Cardiac muscle cell (in vitro differentiated cells and primary cell): ENCODE measurements around the gene PLA2G15. TPM values are rescaled to one million over a fixed set of nuclear protein-coding genes. Genes with fewer than 3 reads are reported as not detected.
A peak's percentile ranks its signal among the peaks of the same experiment; 100 is the strongest.

ENCODE experiments used
- DNase-seq, 2 donors: peaks; one replicate each; pipeline versions ENCODE4 v3.0.0 to v3.0.0-alpha.2; 2010 to 2017; ENCODE audit warnings: low read depth in 1 of 2, low spot score in 1 of 2
- H3K27ac ChIP-seq: fragments of 200-600 bp; sonication (generic); 2 replicates; pipeline ENCODE4 v1.5.1; 2016
- H3K27me3 ChIP-seq: fragments of 200-600 bp; sonication (generic); 2 replicates; pipeline ENCODE4 v1.6.0; 2016; ENCODE audit warnings: control low read depth
- H3K36me3 ChIP-seq: fragments of 200-600 bp; sonication (generic); 2 replicates; pipeline ENCODE4 v1.5.1; 2016; ENCODE audit warnings: control low read depth
- H3K4me1 ChIP-seq: fragments of 200-600 bp; sonication (generic); 2 replicates; pipeline ENCODE4 v1.8.1; 2017; ENCODE audit warnings: low read depth, mild to moderate bottlenecking, mixed run types
- H3K4me3 ChIP-seq: fragments of 200-600 bp; sonication (generic); 2 replicates; pipeline ENCODE4 v1.5.1; 2016; ENCODE audit warnings: mild to moderate bottlenecking
- H3K9me3 ChIP-seq: fragments of 200-600 bp; sonication (generic); 2 replicates; pipeline ENCODE4 v1.5.1; 2017; ENCODE audit warnings: low read depth, mild to moderate bottlenecking, control low read depth
- polyA plus RNA-seq: library from polyadenylated mRNA; unstranded; fragments of >200 nt; fragmentation: Nextera tagmentation; extraction: Ambion mirVana; gene quantifications from 2 replicates; pipeline ENCODE4 v1.2.1, GENCODE V29; 2016
- total RNA-seq: library from RNA; depleted of rRNA; stranded (reverse); fragments of >200 nt; gene quantifications from 2 replicates; pipeline ENCODE4 v1.2.3, GENCODE V29; 2016
- TF ChIP-seq, protein P1 (sequence below): IDR thresholded peaks from 2 replicates; pipeline ENCODE4 v1.5.1; 2012; ENCODE audit warnings: low read depth, mild to moderate bottlenecking, low read length

PLA2G15 gene
- total and polyA plus RNA-seq, 2 experiments from 2014 or later, result 17.5 to 18.0 TPM

DNA sequence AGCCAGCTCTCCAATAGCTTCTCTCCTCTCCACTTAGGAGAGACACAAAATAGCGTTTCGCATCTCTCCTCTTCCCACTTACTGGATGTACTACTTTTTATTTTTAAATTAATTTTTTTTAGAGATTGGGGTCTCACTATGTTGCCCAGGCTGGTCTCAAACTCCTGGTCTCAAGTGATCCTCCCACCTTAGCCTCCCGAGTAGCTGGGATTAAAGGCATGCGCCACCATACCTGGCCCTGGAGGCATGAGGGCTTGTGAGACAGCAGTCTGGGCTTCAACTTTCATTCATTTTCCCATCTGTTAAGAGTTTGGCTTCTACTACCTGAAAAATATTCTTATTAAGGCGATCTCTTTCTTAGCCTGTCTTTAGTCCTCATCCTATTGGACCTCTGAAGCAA is 47.3 kb downstream of the PLA2G15 start:
- Histone ChIP-seq H3K9me3 (no peaks in the 10 kb centered on the region), H3K27ac (no peak overlapping the region), H3K36me3 (peaks cover 8% of the 10 kb centered on the region), H3K4me3 (no peak overlapping the region), H3K27me3 (no peaks in the 10 kb centered on the region), H3K4me1 (no peaks in the 10 kb centered on the region)
- TF ChIP-seq, protein P1, sequence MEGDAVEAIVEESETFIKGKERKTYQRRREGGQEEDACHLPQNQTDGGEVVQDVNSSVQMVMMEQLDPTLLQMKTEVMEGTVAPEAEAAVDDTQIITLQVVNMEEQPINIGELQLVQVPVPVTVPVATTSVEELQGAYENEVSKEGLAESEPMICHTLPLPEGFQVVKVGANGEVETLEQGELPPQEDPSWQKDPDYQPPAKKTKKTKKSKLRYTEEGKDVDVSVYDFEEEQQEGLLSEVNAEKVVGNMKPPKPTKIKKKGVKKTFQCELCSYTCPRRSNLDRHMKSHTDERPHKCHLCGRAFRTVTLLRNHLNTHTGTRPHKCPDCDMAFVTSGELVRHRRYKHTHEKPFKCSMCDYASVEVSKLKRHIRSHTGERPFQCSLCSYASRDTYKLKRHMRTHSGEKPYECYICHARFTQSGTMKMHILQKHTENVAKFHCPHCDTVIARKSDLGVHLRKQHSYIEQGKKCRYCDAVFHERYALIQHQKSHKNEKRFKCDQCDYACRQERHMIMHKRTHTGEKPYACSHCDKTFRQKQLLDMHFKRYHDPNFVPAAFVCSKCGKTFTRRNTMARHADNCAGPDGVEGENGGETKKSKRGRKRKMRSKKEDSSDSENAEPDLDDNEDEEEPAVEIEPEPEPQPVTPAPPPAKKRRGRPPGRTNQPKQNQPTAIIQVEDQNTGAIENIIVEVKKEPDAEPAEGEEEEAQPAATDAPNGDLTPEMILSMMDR, result no peak
- DNase-seq, result no peak

DNA sequence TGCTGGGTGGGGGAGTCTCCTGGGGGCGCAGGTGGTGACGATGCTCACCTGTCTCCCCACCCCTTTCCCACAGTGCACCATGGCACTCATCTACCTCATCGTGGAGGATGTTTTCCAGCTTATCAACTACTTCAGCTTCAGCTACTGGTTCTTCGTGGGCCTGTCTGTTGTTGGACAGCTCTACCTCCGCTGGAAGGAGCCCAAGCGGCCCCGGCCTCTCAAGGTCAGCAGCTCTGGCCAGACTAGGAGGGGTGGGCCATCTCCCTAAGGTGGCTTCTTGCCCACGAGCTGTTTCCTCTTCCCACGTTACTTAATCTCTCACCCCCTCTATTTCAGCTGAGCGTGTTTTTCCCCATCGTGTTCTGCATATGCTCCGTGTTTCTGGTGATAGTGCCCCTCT is 51.1 kb downstream of the PLA2G15 start:
- TF ChIP-seq, protein P1, result no peak
- DNase-seq, result no peak
- H3K4me1 ChIP-seq, result no peaks in the 10 kb centered on the region
- H3K27me3 ChIP-seq, result no peaks in the 10 kb centered on the region
- H3K36me3 ChIP-seq, result peaks cover 37% of the 10 kb centered on the region
- H3K9me3 ChIP-seq, result no peaks in the 10 kb centered on the region
- H3K4me3 ChIP-seq, result no peak overlapping the region
- H3K27ac ChIP-seq, result no peak overlapping the region

DNA sequence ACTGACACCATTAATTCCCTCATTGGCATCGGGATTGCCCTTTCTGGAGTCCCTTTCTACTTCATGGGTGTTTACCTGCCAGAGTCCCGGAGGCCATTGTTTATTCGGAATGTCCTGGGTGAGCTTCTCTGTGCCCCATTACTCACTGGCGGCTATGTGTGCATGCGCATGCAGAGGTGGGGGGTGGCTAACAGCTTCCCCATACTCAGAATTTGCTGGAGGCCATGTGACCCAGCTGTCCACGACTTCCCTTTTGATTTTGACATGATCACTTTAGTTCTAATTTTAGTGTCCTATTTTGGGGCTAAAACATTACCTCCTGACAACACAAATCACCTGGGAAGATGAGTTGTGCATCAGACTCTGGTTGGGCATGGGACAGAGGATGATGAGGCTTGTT is 51.5 kb downstream of the PLA2G15 start:
- Histone ChIP-seq H3K27ac (no peak overlapping the region), H3K9me3 (no peaks in the 10 kb centered on the region), H3K36me3 (peaks cover 40% of the 10 kb centered on the region), H3K27me3 (no peaks in the 10 kb centered on the region), H3K4me1 (no peaks in the 10 kb centered on the region), H3K4me3 (no peak overlapping the region)
- DNase-seq, result no peak
- TF ChIP-seq, protein P1, result no peak

DNA sequence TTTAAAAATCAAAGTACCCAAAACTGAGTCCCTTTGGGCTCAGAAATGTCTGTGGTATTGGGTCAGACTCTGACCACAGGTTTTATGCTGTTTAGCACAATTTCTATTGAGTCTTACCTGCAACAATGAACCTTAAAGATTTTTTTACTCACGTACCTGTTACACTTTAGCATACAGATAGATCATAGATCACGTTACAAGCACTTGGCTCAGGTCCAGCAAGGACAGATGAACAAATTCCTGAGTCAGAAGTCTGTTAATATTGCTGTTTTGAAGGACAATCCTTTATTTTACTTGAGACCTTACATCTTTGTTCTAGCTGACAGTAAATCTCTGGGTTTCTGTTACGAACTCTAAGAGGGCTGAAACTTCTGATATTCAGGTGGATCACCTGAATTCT is 52.7 kb downstream of the PLA2G15 start:
- DNase-seq, result no peak

DNA sequence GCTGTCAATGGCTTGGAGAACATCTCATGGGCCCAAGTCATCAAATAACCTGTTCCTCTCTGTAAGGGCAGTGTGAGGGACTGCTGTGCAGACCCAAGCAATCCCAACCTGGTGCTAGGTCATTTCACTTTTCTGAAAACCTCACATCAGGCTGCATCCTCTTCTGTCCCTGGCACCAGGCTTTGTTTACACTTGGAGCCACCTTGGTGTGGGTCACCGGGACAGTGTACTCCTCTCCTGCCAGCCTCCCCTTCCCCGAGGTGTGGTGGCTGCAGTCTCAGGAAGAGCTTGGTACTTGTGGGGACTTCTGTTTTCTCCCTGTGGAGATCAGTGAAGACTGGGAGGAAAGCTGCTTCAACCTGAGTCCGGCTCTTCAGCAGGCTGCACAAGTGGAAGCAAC is 53.1 kb downstream of the PLA2G15 start:
- no peak for DNase-seq
- no peaks in the 10 kb centered on the region for H3K27me3 ChIP-seq
- H3K9me3 ChIP-seq, result no peaks in the 10 kb centered on the region
- H3K36me3 ChIP-seq, result peaks cover 54% of the 10 kb centered on the region
- no peaks in the 10 kb centered on the region for H3K4me1 ChIP-seq
- no peak overlapping the region for H3K4me3 ChIP-seq
- TF ChIP-seq, protein P1, result no peak
- peak overlapping the region; percentile 16 for H3K27ac ChIP-seq

More for the DNA sequence above, 52.7 kb downstream of the PLA2G15 start:
- Histone ChIP-seq H3K36me3 (peaks cover 52% of the 10 kb centered on the region), H3K27me3 (no peaks in the 10 kb centered on the region), H3K4me1 (no peaks in the 10 kb centered on the region), H3K27ac (no peak overlapping the region), H3K9me3 (no peaks in the 10 kb centered on the region), H3K4me3 (no peak overlapping the region)
- TF ChIP-seq, protein P1, result no peak
